HG03045 (cell line): ENCODE measurements around the gene CA12.

Experiments used
- ATAC-seq: cut with Tn5 transposase; IDR thresholded peaks from one replicate; pipeline ENCODE4 v1.9.1; 2021; ENCODE audit warnings: mild to moderate bottlenecking, moderate library complexity; ENCODE audit not compliant: unreplicated experiment

The CA12 gene

DNA sequence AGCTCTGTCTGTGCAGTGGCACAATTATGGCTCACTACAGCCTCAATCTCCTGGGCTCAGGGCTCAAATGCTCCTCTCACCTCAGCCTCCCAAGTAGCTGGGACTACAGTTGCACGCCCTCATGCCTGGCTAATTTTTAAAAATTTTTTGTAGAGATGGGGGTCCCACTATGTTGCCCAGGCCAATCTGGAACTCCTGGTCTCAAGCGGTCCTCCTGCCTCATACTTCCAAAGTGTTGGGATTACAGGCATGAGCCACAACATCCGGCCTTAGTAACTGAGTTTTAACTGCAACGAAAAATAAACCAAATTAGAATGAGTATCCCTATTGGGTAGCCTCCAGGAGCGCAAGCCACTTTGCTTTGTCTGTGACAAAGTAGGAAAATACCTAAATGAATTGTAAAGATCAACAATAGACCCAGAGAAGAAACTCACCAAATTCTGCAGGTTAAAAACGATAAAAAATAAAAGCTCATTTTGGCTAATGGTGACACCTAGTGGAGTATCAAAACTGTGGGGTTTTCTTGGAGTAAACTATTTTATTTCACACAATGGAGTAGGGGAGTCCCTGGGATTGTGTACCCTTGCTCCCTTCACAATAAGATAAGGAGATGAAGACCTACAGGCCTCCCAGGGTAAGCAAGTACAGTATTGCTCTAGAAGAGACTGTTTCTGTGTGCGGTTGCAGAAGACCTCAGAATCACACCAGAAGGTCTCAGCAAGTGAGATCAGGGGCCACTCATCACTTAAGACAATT is 21.0 kb upstream of the CA12 start:
- ATAC-seq, result no peak

DNA sequence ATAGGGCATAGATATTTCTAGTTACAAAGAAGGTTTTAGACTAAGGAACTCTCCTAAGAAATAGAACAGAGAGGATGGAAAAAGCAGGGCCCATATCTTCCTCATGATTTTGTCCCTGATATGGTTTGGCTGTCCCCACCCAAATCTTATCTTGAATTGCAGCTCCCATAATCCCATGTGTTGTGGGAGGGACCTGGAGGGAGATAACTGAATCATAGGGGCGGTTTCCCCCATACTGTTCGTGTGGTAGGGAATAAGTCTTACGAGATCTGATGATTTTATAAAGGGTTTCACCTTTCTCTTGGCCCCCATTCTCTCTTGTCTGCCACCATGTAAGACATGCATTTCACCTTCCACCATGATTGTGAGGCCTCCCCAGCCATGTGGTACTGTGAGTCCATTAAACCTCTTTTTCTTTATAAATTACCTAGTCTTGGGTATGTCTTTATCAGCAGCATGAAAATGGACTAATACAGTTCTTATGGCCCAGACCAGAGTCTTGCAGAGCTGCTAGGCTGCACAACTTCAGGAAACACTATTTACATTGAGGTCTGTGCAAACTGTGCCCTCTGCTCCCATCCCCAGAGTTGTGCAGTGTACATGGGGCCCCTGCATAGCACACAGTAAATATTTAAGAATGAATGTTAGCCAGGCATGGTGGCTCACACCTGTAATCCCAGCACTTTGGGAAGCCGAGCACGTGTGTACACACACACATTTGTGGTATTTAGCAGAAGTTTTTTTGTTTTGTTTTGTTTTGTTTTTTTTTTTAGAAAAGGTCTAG is 20.3 kb upstream of the CA12 start:
- ATAC-seq, result no peak

GRCh38 chr15:63401078-63401477 is 19.4 kb upstream of the CA12 start:
- ATAC-seq, result no peak

DNA sequence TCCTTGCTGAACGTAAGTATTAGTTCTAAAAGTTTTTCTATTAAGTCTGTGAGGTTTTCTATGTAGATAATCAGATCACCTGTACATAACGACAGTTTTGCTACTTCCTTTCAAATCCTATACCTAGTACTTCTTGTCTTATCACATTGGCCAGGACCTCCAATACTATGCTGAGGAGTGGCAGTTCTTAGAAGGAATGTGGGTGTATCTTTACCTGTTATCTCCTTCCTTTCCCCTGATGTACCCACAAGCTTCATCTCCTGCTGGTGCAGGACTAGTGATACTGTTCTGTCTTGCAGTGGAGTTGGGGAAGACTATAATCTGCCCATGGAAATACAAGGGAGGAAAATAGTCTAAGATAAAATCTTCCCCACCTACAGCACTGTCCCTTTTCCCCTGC is 16.8 kb upstream of the CA12 start:
- no peak for ATAC-seq

DNA sequence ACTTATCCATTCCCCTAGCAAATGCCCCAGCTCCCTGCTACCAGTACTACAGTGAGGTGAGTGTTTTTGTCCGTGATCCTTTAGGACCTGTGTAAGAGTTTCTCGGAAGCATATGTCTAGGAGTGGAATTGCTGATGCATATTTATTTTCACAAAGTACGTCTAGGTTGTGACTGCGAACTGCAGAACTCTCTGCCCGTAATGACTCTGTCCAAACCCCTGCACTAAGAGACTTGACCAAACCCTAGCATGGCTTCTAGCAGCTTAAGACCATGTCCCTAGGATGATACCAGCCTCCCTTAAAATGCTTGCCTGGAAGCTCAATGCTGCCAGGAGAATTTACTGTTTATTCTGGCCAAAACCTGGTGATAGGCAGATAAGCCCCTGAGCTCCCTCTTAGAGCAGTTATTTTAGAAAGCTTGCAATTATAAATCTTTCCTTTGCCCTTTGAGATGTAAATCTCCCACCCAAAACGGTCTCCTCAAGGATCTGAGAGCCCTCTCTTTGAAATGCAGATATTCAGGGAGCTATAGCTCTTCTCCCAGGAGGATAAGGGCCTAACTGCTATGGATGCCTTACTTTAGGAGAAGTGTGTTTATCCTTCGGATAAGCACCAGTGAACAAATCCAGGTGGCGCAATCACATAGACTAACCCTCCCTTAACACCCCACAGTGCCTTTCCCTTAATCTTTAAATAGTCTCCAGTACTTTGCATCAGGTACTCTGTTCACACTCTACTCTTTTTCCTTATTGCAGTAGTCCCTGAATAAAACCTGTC is 14.7 kb upstream of the CA12 start:
- no peak for ATAC-seq

- no peak for ATAC-seq
These were observed 14.1 kb upstream of the CA12 start for GRCh38 chr15:63395730-63396151.

GRCh38 chr15:63392361-63393009 is 10.8 kb upstream of the CA12 start:
- no peak for ATAC-seq

DNA sequence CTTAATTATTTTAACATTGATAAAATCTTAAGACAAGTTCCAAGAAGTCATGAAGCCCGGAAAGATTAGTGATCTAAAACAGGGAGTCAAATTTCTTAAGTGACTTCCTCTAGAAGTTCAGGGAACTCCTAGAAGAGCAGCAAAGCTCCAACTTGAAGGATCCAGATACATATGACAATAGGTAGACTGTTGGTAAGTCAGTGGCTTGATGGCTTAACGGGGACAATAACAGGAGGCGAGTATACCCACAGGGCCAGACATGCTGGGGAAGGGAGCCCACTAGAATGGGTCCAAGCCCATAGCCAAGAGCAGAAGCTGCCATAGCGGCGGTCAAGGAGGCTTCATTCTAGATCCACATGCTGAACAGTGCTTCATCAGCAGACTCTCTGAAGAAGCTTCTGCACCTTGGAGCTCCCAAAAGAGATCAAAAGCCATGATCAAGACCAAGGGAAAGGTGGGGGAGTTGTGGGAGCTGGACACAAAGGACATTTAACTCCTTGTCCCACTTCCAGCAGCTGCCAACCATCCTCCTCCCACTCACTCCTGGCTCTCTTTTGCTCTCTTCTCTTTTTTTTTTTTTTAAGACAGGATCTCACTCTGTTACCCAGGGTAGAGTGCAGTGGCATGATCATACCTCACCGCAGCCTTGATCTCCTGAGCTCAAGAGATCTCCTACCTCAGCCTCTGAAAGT is 10.2 kb upstream of the CA12 start:
- no peak for ATAC-seq

- no peak for ATAC-seq
These were observed 9.0 kb upstream of the CA12 start for GRCh38 chr15:63390689-63391088.

- no peak for ATAC-seq
These were observed 8.4 kb upstream of the CA12 start for GRCh38 chr15:63389902-63390670.

GRCh38 chr15:63388511-63388910 is 6.9 kb upstream of the CA12 start:
- no peak for ATAC-seq

- no peak for ATAC-seq
These were observed 6.3 kb upstream of the CA12 start for GRCh38 chr15:63387748-63388493.

- no peak for ATAC-seq
These were observed 4.4 kb upstream of the CA12 start for GRCh38 chr15:63385911-63386531.

- no peak for ATAC-seq
These were observed 3.3 kb upstream of the CA12 start for GRCh38 chr15:63384906-63385305.

GRCh38 chr15:63382966-63383710 is 1.5 kb upstream of the CA12 start:
- ATAC-seq, result no peak

DNA sequence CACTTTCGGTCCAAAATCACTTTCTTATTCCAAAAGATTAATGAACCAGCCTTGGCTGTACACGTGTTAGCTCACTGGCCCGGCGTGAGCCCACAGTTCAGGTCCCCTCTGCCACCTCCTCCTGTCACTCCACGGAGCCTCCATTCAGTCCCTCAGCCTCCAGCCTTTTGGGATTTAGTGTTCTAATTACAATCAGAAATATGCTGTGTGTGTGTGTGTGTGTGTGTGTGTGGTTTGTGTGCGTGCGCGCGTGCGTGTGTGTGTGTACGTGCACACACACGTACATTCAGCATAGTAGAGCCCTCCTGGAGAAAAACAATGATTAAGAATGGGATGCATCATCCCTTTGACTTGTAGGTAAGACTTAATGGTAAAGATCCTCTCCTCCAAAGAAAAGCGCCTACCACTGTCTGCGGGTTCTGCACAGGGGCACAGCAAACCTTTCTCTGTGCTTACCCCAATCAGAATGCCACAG is 801 bp downstream of the CA12 start:
- ATAC-seq, result no peak

DNA sequence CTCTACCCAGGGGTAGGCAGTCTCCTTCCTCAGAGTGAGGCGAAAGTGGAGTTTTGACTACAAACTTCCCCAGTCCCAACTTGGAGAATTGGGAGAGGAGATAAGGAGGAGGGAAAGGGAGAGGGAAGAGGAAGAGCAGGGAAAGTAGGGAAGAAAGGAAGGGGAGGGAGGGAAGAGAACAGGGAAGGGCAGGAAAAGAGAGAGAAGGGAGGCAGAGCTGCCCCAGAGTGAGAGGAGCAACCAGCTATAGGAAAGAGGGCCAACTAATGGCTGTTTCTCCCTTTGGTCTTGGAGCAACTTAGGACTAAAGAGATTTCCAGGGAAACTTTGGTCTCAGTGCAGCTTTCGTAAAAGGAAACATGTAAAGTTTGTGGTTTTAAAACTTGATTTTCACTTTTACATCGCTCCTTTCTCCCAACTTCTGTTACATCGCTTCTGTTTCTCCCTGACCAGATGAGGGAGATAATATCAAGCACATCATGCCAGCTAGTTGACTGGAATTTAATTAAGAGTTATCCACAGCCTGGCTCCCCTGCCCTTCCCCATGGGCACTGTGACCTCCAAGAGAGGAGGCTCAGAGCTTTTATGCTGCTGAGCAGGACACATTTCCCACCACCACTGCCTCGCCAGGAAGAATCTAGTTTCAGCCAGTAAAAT is 1.4 kb downstream of the CA12 start:
- ATAC-seq, result no peak
